HG02981 (cell line): ENCODE data around the gene PIK3CB.
"Not testable (repeated sequence)": the region's sequence is repeated elsewhere in the genome, so short reads cannot be mapped to it uniquely, and the experiment has no call there.

ENCODE experiments used
- ATAC-seq: cut with Tn5 transposase; IDR thresholded peaks from one replicate; pipeline ENCODE4 v1.9.1; 2021; ENCODE audit warnings: mild to moderate bottlenecking, moderate library complexity; ENCODE audit not compliant: unreplicated experiment

Gene PIK3CB

DNA sequence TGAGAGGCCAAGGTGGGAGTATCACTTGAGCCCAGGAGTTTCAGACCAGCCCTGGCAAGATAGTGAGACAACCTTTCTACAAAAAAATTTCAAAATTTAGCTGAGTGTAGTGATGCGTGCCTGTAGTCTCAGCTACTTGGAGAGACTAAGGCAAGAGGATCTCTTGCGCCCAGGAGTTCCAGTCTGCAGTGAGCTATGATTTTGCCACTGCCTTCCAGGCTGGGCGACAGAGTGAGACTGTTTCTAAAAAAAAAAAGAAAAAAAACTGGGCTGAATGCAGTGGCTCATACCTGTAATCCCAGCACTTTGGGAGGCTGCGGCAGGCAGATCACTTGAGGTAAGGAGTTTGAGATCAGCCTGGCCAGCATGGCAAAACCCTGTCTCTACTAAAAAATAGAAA, 14.0 kb upstream of the PIK3CB start:
- ATAC-seq, result no peak

DNA sequence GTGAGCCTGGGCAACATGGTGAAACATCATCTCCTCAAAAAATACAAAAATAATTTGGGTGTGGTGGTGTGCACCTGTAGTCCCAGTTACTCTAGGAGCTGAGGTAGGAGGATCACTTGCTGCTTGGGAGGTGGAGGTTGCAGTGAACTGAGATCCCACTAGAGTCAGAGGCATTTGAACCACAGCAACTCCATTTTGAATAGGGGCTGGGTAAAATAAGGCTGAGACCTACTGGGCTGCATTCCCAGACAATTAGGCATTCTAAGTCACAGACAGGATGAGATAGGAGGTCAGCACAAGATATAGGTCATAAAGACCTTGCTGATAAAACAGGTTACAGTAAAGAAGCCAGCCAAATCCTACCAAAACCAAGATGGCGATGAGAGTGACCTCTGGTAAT, 12.1 kb upstream of the PIK3CB start:
- ATAC-seq, result not testable (repeated sequence)

DNA sequence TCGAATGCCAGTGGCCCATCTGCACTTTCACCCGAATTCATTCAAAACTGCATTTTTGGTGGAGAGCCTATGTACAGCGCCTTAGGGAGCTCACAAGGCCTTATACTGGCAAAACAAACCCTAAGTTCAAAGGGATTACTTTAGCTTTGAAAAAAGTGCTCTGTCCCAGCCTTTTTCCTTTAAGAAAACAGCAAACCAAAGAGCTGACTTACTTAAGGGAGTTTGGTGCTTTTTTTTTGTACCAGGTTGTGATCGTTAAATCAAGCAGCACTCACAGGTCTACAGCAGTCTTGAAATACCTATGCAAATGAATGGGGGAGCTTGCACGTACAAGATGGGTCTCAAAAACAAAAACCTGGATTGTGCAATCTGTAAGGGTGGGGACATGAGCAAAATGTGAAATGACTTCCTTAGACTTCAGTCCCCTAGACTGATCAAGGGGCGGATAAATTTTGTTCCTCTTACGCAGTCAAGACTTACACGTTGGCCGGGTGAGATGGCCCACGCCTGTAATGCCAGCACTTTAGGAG, 11.6 kb upstream of the PIK3CB start:
- ATAC-seq, result no peak

DNA sequence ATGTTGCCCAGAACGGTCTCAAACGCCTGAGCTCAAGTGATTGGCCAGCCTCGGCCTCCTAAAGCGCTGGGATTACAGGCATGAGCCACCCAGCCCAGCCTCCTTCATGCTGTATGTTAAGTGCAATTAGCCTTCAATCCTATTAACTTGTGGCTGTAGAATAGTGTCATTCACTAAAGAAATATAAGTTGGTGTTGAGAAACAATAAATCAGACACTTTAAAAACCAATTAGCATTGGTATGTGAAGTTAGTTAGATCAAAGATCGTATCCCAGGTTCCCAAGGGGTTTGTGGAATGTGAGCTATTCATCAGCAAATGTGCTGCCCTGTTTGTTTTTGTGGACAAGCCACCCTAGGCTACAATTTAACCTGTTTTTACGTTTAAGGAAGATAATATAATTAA, 11.0 kb upstream of the PIK3CB start:
- no peak for ATAC-seq

DNA sequence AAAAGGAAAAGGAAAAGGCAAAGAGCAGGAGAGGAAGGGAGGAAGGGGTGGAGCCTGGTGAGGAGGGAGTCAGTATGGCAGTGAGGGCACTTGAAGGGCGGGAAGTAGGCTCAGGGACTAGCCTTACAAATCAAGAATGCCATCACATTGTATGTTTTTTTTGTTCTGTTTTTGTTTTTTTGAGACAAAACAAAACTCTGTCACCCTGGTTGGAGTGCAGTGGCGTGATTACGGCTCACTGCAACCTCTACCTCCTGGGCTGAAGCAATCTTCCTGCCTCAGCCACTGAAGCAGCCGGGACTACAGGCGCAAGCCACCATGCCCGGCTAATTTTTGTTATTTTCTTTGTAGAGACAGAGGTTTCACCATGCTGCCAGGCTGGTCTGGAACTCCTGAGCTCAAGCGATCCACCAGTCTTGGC, 10.5 kb upstream of the PIK3CB start:
- no peak for ATAC-seq

DNA sequence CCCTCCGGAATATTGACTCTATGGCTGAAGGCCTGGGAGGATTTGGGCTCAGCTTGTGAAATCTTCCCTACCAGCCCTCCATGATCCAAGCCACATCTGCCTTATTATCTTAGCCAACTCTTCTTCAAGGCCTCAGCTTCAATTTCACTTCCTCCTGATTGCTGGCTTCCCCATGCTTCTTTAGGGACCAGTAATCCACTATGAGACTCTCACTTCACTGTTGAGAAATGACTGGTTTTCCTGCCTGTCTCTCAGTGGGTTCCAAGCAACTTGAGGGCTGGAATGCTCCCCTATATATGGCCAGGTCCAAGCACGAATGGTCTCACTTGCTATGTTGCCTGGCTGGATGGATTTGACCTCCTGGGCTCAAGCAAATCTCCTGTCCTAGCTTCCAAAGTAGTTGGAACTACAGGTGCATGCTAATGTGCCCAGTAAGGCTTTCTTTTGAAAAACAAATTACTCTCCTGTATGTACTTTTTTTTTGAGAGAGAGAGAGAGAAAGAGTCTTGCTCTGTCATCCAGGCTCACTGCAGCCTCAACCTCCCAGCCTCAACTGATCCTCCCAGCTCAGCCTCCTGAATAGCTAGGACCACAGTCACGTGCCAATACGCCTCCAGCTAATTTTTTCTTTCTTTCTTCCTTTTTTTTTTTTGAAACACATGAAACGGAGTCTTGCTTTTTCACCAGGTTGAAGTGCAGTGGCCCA, 7.9 kb upstream of the PIK3CB start:
- peak; percentile 68 for ATAC-seq

DNA sequence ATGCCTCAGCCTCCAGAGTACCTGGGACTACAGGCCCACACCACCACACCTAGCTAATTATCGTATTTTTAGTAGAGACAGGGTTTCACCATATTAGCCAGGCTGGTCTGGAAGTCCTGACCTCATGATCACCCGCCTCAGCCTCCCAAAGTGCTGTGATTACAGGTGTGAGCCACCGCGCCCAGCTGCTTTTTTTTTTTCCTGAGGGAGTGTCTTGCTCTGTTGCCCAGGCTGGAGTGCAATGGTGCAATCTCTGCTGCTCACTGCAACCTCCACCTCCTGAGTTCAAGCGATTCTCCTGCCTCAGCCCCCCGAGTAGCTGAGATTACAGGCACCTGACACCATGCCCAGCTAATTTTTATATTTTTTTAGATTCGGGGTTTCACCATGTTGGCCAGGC, 3.7 kb upstream of the PIK3CB start:
- not testable (repeated sequence) for ATAC-seq

DNA sequence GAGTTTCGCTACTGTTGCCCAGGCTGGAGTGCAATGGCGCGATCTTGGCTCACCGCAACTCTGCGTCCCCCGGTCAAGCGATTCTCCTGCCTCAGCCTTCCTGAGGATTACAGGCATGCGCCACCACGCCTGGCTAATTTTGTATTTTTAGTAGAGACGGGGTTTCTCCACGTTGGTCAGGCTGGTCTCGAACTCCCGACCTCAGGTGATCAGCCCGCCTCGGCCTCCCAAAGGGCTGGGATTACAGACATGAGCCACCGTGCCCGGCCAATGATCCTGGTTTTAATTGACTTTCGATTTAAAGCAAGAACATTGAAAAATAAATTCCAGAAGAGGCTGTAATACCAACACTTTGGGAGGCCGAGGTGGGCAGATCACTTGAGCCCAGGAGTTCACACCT, 1.1 kb upstream of the PIK3CB start:
- ATAC-seq, result not testable (repeated sequence)

DNA sequence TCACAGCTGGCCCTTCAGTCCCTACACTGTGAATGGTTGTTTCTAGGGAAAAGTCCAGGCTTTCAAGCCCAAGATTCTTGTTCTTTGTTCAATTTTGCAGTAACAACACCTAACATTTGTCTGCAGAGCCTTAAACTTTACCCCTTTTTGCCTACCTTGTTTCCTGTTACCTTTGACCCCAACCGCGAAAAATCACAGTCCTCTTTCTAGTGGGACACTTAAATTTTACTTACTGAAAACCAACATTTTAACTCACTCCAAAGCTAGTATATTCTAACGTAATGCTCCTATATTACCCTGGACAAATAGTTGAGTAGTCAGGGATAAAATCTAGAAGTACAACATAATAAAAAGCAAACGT, 649 bp upstream of the PIK3CB start:
- no peak for ATAC-seq

DNA sequence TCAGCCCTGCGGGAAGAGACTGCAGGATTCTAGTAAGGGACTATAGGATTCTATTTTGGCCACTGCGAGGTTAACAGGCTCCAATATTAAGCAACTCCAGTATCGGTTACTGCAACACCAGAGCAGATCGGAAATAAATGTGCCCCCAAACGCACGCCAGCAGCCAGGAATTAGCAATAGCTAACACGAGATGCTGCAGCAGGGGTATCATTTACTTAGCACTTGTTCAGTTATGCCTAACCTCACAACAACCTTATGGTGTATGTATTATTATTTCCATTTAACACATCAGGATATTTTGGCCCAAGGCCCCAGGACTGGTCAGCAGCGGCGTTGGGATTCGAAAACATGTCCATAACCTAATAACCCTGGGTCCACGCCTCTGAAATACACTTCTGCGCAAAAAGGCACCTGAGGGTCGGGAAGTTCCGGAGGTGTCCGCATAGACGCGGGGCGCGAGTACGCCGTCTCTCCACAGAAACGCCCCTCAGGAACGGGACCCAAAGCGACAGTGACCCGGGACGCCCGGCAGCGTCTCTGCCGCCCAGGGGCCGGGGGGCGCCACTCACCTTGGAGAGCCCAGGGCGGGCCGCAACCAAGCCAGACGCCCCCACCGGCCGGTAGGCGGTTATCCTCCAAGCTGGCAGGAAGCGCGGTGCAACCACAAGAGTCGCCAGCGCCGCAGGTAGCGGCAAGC, 681 bp downstream of the PIK3CB start:
- peak; percentile 8 for ATAC-seq

DNA sequence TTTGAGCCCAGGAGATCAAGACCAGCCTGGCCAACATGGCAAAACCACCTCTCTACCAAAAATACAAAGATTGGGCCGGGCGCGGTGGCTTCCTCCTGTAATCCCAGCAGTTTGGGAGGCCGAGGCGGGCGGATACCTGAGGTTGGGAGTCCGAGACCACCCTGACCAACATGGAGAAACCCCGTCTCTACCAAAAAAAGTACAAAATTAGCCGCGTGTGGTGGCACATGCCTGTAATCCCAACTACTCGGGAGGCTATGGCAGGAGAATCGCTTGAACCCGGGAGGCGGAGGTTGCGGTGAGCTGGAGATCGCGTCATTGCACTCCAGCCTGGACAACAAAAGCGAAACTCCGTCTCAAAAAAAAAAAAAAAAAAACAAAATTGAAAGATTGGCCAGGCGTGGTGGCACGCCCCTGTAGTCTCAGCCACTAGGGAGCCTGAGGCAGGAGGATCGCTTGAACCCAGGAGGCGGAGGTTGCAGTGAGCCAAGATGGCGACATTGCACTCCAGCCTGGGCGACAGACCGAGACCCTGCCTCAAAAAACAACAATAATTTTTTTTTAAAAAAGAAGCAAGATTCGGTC, 2.2 kb downstream of the PIK3CB start:
- not testable (repeated sequence) for ATAC-seq

DNA sequence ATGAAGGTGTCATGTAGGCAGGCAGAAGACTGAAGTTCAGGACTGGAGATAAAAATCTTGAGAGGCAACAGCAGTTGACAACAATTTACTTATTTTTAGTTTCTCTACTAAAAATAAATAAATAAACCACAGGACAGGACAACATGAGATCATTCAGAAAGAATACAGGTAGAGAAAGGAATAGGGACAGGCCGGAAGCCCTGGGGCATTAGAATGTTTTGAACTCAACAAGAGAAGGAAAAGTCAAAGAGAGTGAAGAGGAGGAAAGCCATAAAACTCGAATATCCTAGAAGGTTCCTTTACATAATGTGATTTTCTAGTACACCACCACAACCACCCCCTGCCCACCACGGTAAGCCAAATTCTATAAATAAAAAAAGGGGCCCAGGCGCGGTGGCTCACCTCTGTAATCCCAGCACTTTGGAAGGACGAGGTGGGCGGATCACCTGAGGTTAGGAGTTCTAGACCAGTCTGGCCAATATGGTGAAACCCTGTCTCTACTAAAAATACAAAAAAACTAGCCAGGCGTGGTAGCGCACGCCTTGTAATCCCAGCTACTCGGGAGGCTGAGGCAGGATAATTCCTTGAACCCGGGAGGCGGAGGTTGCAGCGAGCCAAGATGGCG, 4.7 kb downstream of the PIK3CB start:
- no peak for ATAC-seq

DNA sequence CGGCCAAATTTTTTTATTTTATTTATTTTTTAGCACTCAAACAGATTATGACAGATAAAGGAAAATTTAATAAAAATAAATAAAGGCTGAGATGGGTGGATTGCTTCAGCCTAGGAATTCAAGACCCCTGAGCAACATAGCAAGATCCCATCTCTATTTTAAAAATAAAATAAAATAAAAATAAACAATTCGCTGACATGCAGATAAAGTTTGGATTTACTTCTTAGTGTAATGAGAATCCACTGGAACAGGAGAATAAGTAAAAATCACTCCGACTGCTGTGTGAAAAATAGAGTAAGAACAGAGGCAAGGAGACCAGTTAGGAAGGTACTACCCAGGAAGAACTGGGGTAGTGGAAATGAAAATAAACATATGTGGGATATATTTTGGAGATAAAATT, 5.6 kb downstream of the PIK3CB start:
- no peak for ATAC-seq

DNA sequence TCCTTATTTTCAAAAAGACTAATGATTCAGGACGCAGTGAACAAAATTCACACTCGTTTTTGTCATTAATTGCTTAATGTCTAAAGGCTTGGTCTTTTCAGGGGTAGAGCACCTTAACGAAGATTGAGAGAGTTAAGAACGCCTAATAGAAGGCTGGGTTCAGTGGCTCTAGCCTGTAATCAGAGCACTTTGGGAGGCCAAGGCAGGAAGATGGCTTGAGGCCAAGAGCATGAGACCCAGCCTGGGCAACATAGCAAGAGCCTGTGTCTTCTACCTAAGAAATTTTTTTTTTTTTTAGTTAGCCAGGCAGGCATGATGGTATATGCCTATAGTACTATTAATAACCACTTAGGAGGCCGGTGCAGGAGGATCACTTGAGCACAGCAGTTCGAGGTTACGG, 7.5 kb downstream of the PIK3CB start:
- no peak for ATAC-seq

DNA sequence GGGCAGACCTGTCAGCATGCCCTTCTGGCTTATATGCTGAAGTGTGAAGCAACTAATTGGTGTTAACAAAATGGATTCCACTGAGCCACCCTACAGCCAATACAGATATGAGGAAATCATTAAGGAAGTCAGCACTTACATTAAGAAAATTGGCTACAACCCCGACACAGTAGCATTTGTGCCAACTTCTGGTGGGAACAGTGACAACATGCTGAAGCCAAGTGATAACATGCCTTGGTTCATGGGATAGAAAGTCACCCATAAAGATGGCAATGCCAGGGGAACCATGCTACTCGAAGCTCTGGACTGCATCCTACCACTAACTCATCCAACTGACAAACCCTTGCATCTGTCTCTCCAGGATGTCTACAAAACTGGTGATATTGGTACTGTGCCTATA, 9.4 kb downstream of the PIK3CB start:
- no peak for ATAC-seq

DNA sequence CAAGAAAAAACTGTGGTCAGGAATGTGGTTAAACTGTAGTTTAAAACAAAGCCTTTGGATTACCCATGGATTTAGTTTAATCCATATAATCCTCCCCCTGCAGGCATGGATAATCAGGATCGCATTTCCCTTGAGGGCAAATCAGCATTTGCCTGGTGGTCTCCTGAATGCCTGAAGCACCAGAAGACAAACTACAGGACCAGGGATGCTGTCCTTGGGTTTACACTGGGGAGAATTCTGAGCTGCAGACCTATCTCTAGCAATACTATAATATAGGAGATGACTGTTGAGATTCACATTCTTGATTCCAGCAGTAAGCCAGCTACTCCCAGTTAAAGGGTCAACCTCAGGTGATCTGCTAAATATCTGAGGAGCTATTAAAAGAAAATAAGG, 10.6 kb downstream of the PIK3CB start:
- ATAC-seq, result no peak

DNA sequence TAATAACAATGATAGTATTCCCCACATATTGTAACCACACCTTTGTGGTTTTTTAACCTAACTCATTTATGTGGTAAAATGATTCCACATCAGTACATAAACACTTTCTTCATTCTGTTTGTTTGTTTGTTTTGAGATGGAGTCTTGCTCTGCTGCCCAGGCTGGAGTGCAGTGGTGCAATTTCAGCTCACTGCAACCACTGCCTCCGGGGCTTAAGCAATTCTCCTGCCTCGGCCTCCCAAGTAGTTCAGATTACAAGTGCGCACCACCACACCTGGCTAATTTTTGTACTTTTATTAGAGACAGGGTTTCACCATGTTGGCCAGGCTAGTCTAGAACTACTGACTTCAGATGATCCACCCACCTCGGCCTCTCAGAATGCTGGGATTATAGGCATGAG, 14.3 kb downstream of the PIK3CB start:
- ATAC-seq, result not testable (repeated sequence)

DNA sequence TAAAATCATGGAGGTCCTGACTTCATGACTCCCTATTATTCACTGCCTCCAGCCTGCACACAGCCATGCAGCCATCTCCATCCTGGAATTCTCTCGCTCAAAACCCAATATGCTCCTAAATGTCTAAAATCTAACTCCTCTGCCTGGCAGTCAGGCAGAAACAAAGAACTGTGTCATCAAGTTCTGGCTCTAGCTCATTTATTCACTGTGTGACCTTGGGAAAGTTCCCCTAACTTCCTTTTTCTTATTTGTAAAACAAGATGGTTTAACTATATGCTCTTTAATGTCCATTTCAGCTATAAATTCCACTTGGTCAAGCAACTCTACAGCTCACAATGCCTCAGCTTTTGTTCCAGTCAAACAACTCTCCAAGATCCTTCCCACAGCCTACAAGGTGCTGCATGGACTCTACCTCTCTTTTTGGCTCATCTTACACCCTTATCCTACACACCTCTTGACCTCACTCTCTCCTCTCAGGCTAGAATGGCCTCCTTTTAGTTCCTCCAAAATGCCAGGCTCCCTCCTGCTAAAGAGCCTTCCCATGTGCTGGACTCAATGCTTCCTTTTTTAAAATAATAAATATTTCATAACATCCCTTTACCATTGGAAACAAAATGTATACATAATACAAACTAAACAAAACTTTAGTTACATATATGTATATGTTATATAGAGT, 16.4 kb downstream of the PIK3CB start:
- no peak for ATAC-seq

DNA sequence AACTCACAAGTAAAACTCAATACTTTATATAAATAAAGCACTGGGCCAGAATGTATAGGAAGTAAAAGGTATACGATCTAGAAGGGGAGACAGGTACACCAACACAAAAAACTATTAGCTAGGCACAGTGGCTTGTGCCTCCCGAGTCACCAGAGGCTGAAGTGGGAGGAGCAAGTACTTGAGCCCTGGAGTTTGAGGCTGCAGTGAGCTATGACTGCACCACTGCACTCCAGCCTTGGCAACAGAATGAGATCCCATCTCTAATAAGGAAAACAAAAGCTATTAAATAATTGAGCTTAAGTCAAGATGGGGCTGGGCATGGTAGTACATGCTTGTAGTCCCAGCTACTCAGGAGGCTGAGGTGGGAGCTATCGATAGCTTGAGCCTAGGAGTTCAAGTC, 17.0 kb downstream of the PIK3CB start:
- ATAC-seq, result no peak

DNA sequence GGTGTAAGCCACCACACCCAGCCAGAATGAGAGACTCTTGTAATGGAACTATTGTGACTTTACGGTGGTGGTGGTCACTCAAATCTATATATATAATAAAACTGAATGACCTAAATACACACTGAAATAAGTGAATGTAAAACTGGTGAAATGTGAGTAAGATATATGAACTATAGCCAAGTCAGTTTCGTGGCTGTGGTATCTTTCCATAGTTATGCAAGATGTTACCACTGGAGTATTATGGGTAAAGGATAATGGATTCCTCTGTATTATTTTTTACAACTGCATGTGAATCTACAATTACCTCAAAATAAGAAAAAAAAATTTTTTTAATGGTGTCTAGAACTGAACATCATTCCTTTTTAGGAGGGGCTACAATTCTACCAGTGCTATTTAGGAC, 21.9 kb downstream of the PIK3CB start:
- no peak for ATAC-seq
